Keratinocyte (primary cell): ENCODE data around the gene ASIC5.

ENCODE experiments used
- EZH2 ChIP-seq: IDR thresholded peaks from one replicate; pipeline ENCODE4 v1.6.1; 2012; ENCODE audit warnings: inconsistent platforms, mild to moderate bottlenecking, low read length, moderate library complexity
- TF ChIP-seq, protein P1 (sequence below), 3 experiments: IDR thresholded peaks in 1 of 3; conservative IDR thresholded peaks in 1 of 3; optimal IDR thresholded peaks in 1 of 3; 2 replicates in 2 of 3; 3 replicates in 1 of 3; pipeline versions ENCODE3 to v1.5.1; 2011; ENCODE audit warnings: low read length in 3 of 3, mild to moderate bottlenecking in 3 of 3, moderate library complexity in 2 of 3, control low read depth in 1 of 3, inconsistent platforms in 1 of 3; ENCODE audit not compliant: insufficient read depth in 2 of 3; ENCODE audit errors: extremely low read depth in 1 of 3

DNA sequence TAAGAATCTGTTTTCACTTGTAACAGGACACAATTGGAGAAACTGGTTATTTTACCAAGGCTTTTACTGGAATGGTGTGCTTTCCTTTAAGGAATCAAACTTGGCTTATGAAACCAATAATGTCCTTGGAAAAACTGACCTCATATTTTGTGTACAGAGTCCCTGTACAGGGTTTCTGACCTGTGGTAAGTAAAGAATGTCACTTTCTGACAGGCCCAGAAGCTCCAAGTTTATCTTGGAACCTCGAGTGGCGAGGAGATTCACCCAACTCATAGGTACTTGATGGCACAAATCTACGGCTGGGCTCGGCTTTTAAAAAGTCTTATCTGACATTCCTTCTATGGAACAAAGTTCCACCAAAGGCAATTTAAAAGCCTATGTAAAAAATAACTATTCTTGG, 17.0 kb downstream of the ASIC5 start:
- TF ChIP-seq, protein P1, sequence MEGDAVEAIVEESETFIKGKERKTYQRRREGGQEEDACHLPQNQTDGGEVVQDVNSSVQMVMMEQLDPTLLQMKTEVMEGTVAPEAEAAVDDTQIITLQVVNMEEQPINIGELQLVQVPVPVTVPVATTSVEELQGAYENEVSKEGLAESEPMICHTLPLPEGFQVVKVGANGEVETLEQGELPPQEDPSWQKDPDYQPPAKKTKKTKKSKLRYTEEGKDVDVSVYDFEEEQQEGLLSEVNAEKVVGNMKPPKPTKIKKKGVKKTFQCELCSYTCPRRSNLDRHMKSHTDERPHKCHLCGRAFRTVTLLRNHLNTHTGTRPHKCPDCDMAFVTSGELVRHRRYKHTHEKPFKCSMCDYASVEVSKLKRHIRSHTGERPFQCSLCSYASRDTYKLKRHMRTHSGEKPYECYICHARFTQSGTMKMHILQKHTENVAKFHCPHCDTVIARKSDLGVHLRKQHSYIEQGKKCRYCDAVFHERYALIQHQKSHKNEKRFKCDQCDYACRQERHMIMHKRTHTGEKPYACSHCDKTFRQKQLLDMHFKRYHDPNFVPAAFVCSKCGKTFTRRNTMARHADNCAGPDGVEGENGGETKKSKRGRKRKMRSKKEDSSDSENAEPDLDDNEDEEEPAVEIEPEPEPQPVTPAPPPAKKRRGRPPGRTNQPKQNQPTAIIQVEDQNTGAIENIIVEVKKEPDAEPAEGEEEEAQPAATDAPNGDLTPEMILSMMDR (optimal IDR thresholded peaks at IDR 0.05 in 1 of 3, IDR thresholded peaks at IDR 0.05 in 1 of 3, conservative IDR thresholded peaks at IDR 0.05 in 1 of 3; ENCODE audit: extremely low read depth in 1 of 3, insufficient read depth in 2 of 3, low read length in 3 of 3) = no peak
- no peak for TF ChIP-seq EZH2
